ENCODE measurements around the gene TPRN.
"Not testable (repeated sequence)": the region's sequence is repeated elsewhere in the genome, so short reads cannot be mapped to it uniquely, and the experiment has no call there.

Gene TPRN

DNA sequence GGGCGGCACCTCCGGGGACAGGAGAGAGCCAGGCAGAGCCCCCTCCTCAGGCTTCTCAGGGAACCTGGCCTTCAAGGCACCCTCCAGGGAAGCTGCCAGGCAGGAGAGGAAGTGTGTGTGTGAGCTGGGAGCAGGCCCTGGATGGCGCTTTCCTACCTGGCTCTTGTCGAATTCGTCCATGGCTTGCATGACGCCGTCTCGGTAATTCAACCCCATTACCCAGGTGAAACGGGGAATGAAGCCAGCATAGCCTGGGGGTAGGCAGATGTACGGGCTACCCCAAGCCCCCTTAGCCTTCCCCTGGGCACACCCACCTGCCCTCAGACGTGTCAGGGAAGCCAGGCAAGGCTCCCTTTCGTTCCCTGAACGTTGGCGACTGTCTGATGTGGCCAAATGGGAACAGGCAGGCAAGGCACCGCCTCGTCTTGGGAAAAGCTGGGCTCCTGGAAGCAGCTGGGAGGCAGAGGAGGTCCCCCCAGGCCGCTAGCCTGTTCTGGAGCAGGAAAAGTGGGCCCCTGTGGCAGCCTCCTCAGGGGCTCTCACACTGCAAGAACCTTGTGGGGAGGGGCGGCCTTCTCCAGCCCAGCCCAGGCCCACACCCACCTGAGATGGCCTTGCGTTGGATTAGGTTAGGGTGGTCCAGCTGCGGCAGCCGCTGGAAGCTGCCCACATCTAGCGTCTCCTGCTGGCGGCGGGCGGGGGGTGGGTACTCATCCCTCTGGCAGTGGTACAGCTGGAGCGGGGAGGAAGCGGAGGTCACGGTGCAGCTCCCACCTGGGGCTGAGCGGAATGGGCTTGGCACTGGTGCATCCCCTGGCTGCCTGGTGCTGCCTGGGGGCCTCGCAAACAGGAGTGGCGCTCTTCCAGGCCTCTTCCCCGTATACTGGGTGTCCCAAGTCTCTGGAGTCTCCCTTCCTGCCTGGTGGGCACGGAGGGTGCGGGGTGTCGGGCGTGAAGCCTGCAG lies 44.2 kb upstream of the TPRN start:
- peaks cover 14% of the 10 kb centered on the region for H3K4me1 ChIP-seq (ENCODE audit: control insufficient read depth, low read depth, low read length)
- H3K36me3 ChIP-seq (ENCODE audit: control insufficient read depth, insufficient read depth, low read length) = peaks cover 6% of the 10 kb centered on the region
- H2BK120ac ChIP-seq (ENCODE audit: low read depth, low read length) = no peak overlapping the region
- no peak overlapping the region for H4K5ac ChIP-seq (ENCODE audit: low read length)
- peak overlapping the region; percentile 90 for H3K56ac ChIP-seq (ENCODE audit: low read length)
- no peak overlapping the region for H2BK15ac ChIP-seq (replicated peaks; ENCODE audit: low read depth)
- H2BK5ac ChIP-seq (ENCODE audit: low read length) = peak overlapping the region; percentile 77
- H3K4ac ChIP-seq (ENCODE audit: low read depth, low read length) = no peak overlapping the region
- peaks cover 16% of the 10 kb centered on the region for H3K79me2 ChIP-seq (ENCODE audit: control insufficient read depth, insufficient read depth, low read length)
- H3K27me3 ChIP-seq (ENCODE audit: insufficient read depth, low read length, poor library complexity) = no peaks in the 10 kb centered on the region
- peak overlapping the region; percentile 2 for H3K27ac ChIP-seq (ENCODE audit: low read depth, low read length)
- peaks cover 3% of the 10 kb centered on the region for H3K79me1 ChIP-seq (ENCODE audit: low read length)
- WGBS (ENCODE audit: extremely low coverage, insufficient coverage, low lambda C conversion rate) = no CpG with 5 or more reads among the region's 36 CpGs
- peak overlapping the region; percentile 28 for H3K9ac ChIP-seq (ENCODE audit: low read length)
- DNase-seq = peak; percentile 69
- peak overlapping the region; percentile 73 for H2AK5ac ChIP-seq (ENCODE audit: low read length)
- H3K23ac ChIP-seq (ENCODE audit: low read length) = no peak overlapping the region
- H3K4me3 ChIP-seq (ENCODE audit: low read length) = no peak overlapping the region
- H3K18ac ChIP-seq (ENCODE audit: low read length) = no peak overlapping the region
- no peak overlapping the region for H4K8ac ChIP-seq (ENCODE audit: low read depth, low read length)
- H3K4me2 ChIP-seq (ENCODE audit: low read length) = no peak overlapping the region

DNA sequence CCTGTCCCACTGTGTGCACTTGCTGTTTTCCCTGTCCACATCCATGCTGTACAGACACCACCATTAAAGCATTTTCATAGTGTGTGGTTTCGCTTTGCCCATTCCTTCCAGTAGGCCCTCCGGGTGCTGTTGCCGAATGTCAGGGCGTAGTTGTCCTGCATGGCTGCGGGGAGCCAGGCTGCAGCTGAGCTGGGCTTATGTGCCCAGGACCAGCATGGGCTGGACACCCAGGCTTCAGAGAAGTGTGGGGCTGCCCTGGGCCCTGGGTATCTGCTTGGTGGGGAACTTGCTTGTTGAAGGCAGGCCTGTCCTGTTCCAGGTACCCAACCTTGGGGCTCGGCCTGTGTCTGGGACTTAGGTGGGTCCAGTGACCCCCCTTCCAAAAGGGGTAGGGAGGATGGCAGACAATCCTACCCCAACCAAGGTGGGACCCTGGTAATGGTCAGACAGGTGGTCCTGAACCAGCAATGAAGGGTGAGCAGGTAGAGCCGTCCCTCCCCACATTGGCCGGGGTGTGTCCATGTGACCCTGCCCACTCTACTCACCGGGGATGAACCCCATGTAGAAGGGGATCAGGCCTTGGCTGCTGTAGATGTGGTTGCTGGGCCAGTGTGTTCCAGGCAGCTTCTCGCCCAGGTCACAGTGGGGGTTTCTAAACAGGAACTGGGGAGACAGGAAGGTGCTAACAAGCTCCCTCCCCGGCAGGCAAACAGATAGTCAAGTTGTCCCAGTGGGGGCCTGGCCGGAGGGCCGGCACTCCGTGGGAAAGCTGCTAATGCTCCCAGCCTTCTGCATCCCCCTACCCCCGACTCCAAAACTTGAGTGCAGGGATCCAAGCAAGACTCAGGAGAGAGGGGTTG lies 43.3 kb upstream of the TPRN start:
- Histone ChIP-seq H3K27me3 (ENCODE audit: insufficient read depth, low read length, poor library complexity) (no peaks in the 10 kb centered on the region), H3K79me2 (ENCODE audit: control insufficient read depth, insufficient read depth, low read length) (peaks cover 17% of the 10 kb centered on the region), H3K56ac (ENCODE audit: low read length) (peak overlapping the region; percentile 90), H3K79me1 (ENCODE audit: low read length) (peaks cover 4% of the 10 kb centered on the region), H2BK5ac (ENCODE audit: low read length) (no peak overlapping the region), H3K27ac (ENCODE audit: low read depth, low read length) (peak overlapping the region; percentile 2), H3K9ac (ENCODE audit: low read length) (peak overlapping the region; percentile 28), H3K36me3 (ENCODE audit: control insufficient read depth, insufficient read depth, low read length) (peaks cover 6% of the 10 kb centered on the region), H3K4me2 (ENCODE audit: low read length) (peak overlapping the region; percentile 0), H3K4me3 (ENCODE audit: low read length) (no peak overlapping the region), H2BK120ac (ENCODE audit: low read depth, low read length) (no peak overlapping the region), H4K8ac (ENCODE audit: low read depth, low read length) (no peak overlapping the region), H2BK15ac (replicated peaks; ENCODE audit: low read depth) (no peak overlapping the region), H3K4me1 (ENCODE audit: control insufficient read depth, low read depth, low read length) (peaks cover 14% of the 10 kb centered on the region), H3K23ac (ENCODE audit: low read length) (no peak overlapping the region), H3K18ac (ENCODE audit: low read length) (no peak overlapping the region), H3K4ac (ENCODE audit: low read depth, low read length) (no peak overlapping the region), H2AK5ac (ENCODE audit: low read length) (no peak overlapping the region), H4K5ac (ENCODE audit: low read length) (no peak overlapping the region)
- no CpG with 5 or more reads among the region's 15 CpGs for WGBS (ENCODE audit: extremely low coverage, insufficient coverage, low lambda C conversion rate)
- DNase-seq = peak; percentile 70

DNA sequence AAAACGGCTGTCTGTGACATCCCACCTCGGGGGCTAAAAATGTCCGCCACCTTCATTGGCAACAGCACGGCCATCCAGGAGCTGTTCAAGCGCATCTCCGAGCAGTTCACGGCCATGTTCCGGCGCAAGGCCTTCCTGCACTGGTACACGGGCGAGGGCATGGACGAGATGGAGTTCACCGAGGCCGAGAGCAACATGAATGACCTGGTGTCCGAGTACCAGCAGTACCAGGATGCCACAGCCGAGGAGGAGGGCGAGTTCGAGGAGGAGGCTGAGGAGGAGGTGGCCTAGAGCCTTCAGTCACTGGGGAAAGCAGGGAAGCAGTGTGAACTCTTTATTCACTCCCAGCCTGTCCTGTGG lies 42.7 kb upstream of the TPRN start:
- not testable (repeated sequence) for H3K4me3 ChIP-seq (ENCODE audit: low read length); H4K8ac ChIP-seq (ENCODE audit: low read depth, low read length); H2BK5ac ChIP-seq (ENCODE audit: low read length); H3K18ac ChIP-seq (ENCODE audit: low read length); H2BK120ac ChIP-seq (ENCODE audit: low read depth, low read length); H3K23ac ChIP-seq (ENCODE audit: low read length); H3K56ac ChIP-seq (ENCODE audit: low read length); H3K27me3 ChIP-seq (ENCODE audit: insufficient read depth, low read length, poor library complexity); H2AK5ac ChIP-seq (ENCODE audit: low read length); H3K36me3 ChIP-seq (ENCODE audit: control insufficient read depth, insufficient read depth, low read length); H4K5ac ChIP-seq (ENCODE audit: low read length); H3K79me1 ChIP-seq (ENCODE audit: low read length); H3K27ac ChIP-seq (ENCODE audit: low read depth, low read length); H2BK15ac ChIP-seq (replicated peaks; ENCODE audit: low read depth); H3K4me2 ChIP-seq (ENCODE audit: low read length); DNase-seq; H3K4ac ChIP-seq (ENCODE audit: low read depth, low read length)
- Histone ChIP-seq H3K4me1 (ENCODE audit: control insufficient read depth, low read depth, low read length) (peaks cover 14% of the 10 kb centered on the region), H3K79me2 (ENCODE audit: control insufficient read depth, insufficient read depth, low read length) (peaks cover 18% of the 10 kb centered on the region), H3K9ac (ENCODE audit: low read length) (peak overlapping the region; percentile 3)
- WGBS (ENCODE audit: extremely low coverage, insufficient coverage, low lambda C conversion rate) = no CpG with 5 or more reads among the region's 18 CpGs

DNA sequence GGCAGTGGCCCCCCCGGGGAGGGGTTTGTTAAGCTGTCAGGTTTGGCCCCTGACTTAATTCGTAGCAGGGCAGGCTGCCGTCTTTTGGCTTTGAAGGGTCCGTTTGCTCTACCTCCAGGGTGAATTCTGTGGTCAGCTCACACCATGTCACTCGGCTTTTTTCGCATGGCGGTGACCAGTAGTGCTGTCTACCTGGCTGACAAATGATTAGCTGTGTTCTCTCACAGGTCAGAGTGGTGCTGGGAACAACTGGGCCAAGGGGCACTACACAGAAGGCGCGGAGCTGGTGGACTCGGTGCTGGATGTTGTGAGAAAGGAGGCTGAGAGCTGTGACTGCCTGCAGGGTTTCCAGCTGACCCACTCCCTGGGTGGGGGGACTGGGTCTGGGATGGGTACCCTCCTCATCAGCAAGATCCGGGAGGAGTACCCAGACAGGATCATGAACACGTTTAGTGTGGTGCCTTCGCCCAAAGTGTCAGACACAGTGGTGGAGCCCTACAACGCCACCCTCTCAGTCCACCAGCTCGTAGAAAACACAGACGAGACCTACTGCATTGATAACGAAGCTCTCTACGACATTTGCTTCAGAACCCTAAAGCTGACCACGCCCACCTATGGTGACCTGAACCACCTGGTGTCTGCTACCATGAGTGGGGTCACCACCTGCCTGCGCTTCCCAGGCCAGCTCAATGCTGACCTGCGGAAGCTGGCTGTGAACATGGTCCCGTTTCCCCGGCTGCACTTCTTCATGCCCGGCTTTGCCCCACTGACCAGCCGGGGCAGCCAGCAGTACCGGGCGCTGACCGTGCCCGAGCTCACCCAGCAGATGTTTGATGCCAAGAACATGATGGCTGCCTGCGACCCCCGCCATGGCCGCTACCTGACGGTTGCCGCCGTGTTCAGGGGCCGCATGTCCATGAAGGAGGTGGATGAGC lies 42.0 kb upstream of the TPRN start:
- no peaks in the 10 kb centered on the region for H3K27me3 ChIP-seq (ENCODE audit: insufficient read depth, low read length, poor library complexity)
- no peak overlapping the region for H3K18ac ChIP-seq (ENCODE audit: low read length)
- DNase-seq = no peak
- WGBS (ENCODE audit: extremely low coverage, insufficient coverage, low lambda C conversion rate) = no CpG with 5 or more reads among the region's 36 CpGs
- peaks cover 6% of the 10 kb centered on the region for H3K36me3 ChIP-seq (ENCODE audit: control insufficient read depth, insufficient read depth, low read length)
- peak overlapping the region; percentile 72 for H3K4me2 ChIP-seq (ENCODE audit: low read length)
- no peak overlapping the region for H3K4ac ChIP-seq (ENCODE audit: low read depth, low read length)
- no peak overlapping the region for H2BK15ac ChIP-seq (replicated peaks; ENCODE audit: low read depth)
- H2BK120ac ChIP-seq (ENCODE audit: low read depth, low read length) = no peak overlapping the region
- H3K9ac ChIP-seq (ENCODE audit: low read length) = peak overlapping the region; percentile 96
- H3K79me1 ChIP-seq (ENCODE audit: low read length) = peaks cover 9% of the 10 kb centered on the region
- no peak overlapping the region for H3K27ac ChIP-seq (ENCODE audit: low read depth, low read length)
- H4K8ac ChIP-seq (ENCODE audit: low read depth, low read length) = no peak overlapping the region
- peak overlapping the region; percentile 96 for H3K56ac ChIP-seq (ENCODE audit: low read length)
- peaks cover 14% of the 10 kb centered on the region for H3K4me1 ChIP-seq (ENCODE audit: control insufficient read depth, low read depth, low read length)
- H3K4me3 ChIP-seq (ENCODE audit: low read length) = peak overlapping the region; percentile 76
- no peak overlapping the region for H2BK5ac ChIP-seq (ENCODE audit: low read length)
- no peak overlapping the region for H4K5ac ChIP-seq (ENCODE audit: low read length)
- H3K23ac ChIP-seq (ENCODE audit: low read length) = peak overlapping the region; percentile 11
- H2AK5ac ChIP-seq (ENCODE audit: low read length) = no peak overlapping the region
- H3K79me2 ChIP-seq (ENCODE audit: control insufficient read depth, insufficient read depth, low read length) = peaks cover 18% of the 10 kb centered on the region

Data from mesendoderm (in vitro differentiated cells).